ENCODE data around the gene EZH2. TPM values are rescaled to one million over a fixed set of nuclear protein-coding genes. Genes with fewer than 3 reads are reported as not detected.

Gene EZH2
- total and polyA plus RNA-seq, 2 donors (not counting 3 experiments of a cell fraction or from before 2014, with no cell fraction given), result 16.9 to 33.4 TPM

DNA sequence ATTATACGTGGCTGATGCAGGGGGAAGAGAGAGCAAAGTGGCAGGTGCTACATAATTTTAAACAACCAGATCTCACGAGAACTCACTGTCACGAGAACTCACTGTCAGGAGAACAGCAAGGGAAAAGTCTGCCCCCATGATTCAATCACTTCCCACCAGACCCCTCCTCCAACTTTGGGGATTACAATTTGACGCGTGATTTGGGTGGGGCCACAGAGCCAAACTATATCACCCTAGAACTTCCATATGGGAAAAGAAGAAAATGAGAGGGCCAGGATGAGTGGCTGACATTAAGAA lies 15.8 kb downstream of the EZH2 start:
- H3K9me1 ChIP-seq (replicated peaks; ENCODE audit: control insufficient read depth, extremely low read depth, insufficient read depth, low read length), result no peaks in the 10 kb centered on the region
- DNase-seq (ENCODE audit: low read depth, low spot score) (no peak), FAIRE-seq (no peak)
- ChIA-PET POLR2A (interaction anchor here (0.6 kb wide), 1 partner anchor 23 kb away, joined by 3 read pairs; no protein-coding TSS in a partner anchor), CTCF (interaction anchor here (1.5 kb wide), 1 partner anchor 13 kb away, joined by 4 read pairs; no protein-coding TSS in a partner anchor)
- no peaks in the 10 kb centered on the region for H3K4me1 ChIP-seq (ENCODE audit: control insufficient read depth, extremely low read depth, insufficient read depth, low read length)
- H4K20me1 ChIP-seq (replicated peaks; ENCODE audit: control insufficient read depth, extremely low read depth, insufficient read depth, low read length), result no peaks in the 10 kb centered on the region
- H3K27me3 ChIP-seq (ENCODE audit: control insufficient read depth in 2 of 2, insufficient read depth in 2 of 2, low read length in 2 of 2), result no peaks in the 10 kb centered on the region
- no peaks in the 10 kb centered on the region for H3K36me3 ChIP-seq (ENCODE audit: control insufficient read depth in 2 of 2, extremely low read depth in 1 of 2, insufficient read depth in 2 of 2, low read length in 2 of 2)
- intact Hi-C loops (cut with micrococcal nuclease), result no loop called here
- no peak overlapping the region for H3K4me3 ChIP-seq (replicated peaks in 1 of 3; ENCODE audit: insufficient read depth in 1 of 3, low read depth in 1 of 3, low read length in 3 of 3)
- TF ChIP-seq, protein P1, sequence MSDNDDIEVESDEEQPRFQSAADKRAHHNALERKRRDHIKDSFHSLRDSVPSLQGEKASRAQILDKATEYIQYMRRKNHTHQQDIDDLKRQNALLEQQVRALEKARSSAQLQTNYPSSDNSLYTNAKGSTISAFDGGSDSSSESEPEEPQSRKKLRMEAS (IDR thresholded peaks at IDR 0.05; ENCODE audit: insufficient read depth, insufficient read length), result no peak
- TF ChIP-seq POLR2A (IDR thresholded peaks at IDR 0.05; ENCODE audit: low read depth, low read length), result no peak
- TF ChIP-seq, protein P2, sequence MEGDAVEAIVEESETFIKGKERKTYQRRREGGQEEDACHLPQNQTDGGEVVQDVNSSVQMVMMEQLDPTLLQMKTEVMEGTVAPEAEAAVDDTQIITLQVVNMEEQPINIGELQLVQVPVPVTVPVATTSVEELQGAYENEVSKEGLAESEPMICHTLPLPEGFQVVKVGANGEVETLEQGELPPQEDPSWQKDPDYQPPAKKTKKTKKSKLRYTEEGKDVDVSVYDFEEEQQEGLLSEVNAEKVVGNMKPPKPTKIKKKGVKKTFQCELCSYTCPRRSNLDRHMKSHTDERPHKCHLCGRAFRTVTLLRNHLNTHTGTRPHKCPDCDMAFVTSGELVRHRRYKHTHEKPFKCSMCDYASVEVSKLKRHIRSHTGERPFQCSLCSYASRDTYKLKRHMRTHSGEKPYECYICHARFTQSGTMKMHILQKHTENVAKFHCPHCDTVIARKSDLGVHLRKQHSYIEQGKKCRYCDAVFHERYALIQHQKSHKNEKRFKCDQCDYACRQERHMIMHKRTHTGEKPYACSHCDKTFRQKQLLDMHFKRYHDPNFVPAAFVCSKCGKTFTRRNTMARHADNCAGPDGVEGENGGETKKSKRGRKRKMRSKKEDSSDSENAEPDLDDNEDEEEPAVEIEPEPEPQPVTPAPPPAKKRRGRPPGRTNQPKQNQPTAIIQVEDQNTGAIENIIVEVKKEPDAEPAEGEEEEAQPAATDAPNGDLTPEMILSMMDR (IDR thresholded peaks at IDR 0.05; ENCODE audit: extremely low read depth in 1 of 2, insufficient read depth in 1 of 2, low read depth in 1 of 2, low read length in 2 of 2), result no peak
- H3K9me3 ChIP-seq (replicated peaks; ENCODE audit: control insufficient read depth, insufficient read depth, low read length), result no peaks in the 10 kb centered on the region
- dilution Hi-C loops (cut with MboI; ENCODE audit: extremely low pct_ligation_motif_present, low sequenced_read_pairs), result no loop called here
- no peak overlapping the region for H3K4me2 ChIP-seq (ENCODE audit: insufficient read depth, low read length)
- peaks cover 94% of the 10 kb centered on the region for H3K79me2 ChIP-seq (ENCODE audit: control insufficient read depth, insufficient read depth, low read length)
- no peak overlapping the region for H2AFZ ChIP-seq (ENCODE audit: low read depth, low read length)
- no TSS peak for BruUV-seq (replicated peaks)
- no peak overlapping the region for H3K9ac ChIP-seq (replicated peaks; ENCODE audit: extremely low read depth, insufficient read depth, low read length)
- no peak overlapping the region for H3K27ac ChIP-seq (ENCODE audit: insufficient read depth, low read depth, low read length)

DNA sequence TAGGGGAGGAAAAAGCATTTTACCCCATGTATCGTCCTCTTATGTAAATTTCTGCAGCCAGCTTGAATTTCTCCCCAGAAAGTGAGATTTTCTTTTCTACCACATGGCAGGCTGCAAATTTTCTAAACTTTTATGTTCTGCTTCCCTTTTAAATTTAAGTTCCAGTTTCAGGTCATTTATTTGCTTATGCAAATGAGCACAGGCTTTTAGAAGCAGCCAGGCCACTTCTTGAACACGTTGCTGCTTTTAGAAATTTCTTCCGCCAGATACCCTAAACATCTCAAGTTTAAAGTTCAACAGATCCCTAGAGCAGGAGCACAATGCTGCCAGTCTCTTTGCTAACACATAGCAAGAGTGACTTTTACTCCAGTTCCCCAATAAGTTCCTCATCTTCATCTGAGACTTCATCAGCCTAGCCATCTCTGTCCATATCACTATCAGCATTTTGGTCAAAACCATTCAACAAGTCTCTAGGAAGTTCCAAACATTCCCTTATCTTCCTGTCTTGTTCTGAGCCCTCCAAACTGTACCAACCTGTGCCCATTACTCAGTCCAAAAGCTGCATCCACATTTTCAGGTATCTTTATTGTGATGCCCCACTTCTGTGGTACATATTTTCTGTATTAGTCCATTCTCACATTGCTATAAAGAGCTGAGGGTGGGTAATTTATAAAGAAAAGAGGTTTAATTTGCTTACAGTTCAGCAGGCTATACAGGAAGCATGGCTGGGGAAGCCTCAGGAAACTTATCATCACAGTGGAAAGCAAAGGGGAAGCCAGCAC lies 16.3 kb downstream of the EZH2 start:
- dilution Hi-C loops (cut with MboI; ENCODE audit: extremely low pct_ligation_motif_present, low sequenced_read_pairs) (no loop called here), intact Hi-C loops (cut with micrococcal nuclease) (no loop called here)
- no peak overlapping the region for H2AFZ ChIP-seq (ENCODE audit: low read depth, low read length)
- no peaks in the 10 kb centered on the region for H4K20me1 ChIP-seq (replicated peaks; ENCODE audit: control insufficient read depth, extremely low read depth, insufficient read depth, low read length)
- POLR2A ChIA-PET, result interaction anchor here (0.6 kb wide), 1 partner anchor 22 kb away, joined by 3 read pairs; no protein-coding TSS in a partner anchor
- no peaks in the 10 kb centered on the region for H3K27me3 ChIP-seq (ENCODE audit: control insufficient read depth in 2 of 2, insufficient read depth in 2 of 2, low read length in 2 of 2)
- no peak overlapping the region for H3K4me2 ChIP-seq (ENCODE audit: insufficient read depth, low read length)
- H3K9me3 ChIP-seq (replicated peaks; ENCODE audit: control insufficient read depth, insufficient read depth, low read length), result no peaks in the 10 kb centered on the region
- DNase-seq (ENCODE audit: low read depth, low spot score), result no peak
- CTCF ChIA-PET, result interaction anchor here (1.5 kb wide), 1 partner anchor 13 kb away, joined by 4 read pairs; no protein-coding TSS in a partner anchor
- no peak overlapping the region for H3K9ac ChIP-seq (replicated peaks; ENCODE audit: extremely low read depth, insufficient read depth, low read length)
- H3K27ac ChIP-seq (ENCODE audit: insufficient read depth, low read depth, low read length), result no peak overlapping the region
- H3K4me3 ChIP-seq (replicated peaks in 1 of 3; ENCODE audit: insufficient read depth in 1 of 3, low read depth in 1 of 3, low read length in 3 of 3), result no peak overlapping the region
- H3K36me3 ChIP-seq (ENCODE audit: control insufficient read depth in 2 of 2, extremely low read depth in 1 of 2, insufficient read depth in 2 of 2, low read length in 2 of 2), result no peaks in the 10 kb centered on the region
- no TSS peak for BruUV-seq (replicated peaks)
- H3K4me1 ChIP-seq (ENCODE audit: control insufficient read depth, extremely low read depth, insufficient read depth, low read length), result no peaks in the 10 kb centered on the region
- no peaks in the 10 kb centered on the region for H3K9me1 ChIP-seq (replicated peaks; ENCODE audit: control insufficient read depth, extremely low read depth, insufficient read depth, low read length)
- no peak for FAIRE-seq
- H3K79me2 ChIP-seq (ENCODE audit: control insufficient read depth, insufficient read depth, low read length), result peaks cover 91% of the 10 kb centered on the region
- no peak for TF ChIP-seq EZH2 (IDR thresholded peaks at IDR 0.05; ENCODE audit: borderline replicate concordance, low read depth, low read length, severe bottlenecking)
- TF ChIP-seq POLR2AphosphoS5 (IDR thresholded peaks at IDR 0.05; ENCODE audit: insufficient read depth, low read depth, low read length), result no peak
- no peak for TF ChIP-seq MYC (IDR thresholded peaks at IDR 0.05; ENCODE audit: low read depth, low read length)
- TF ChIP-seq FOS (IDR thresholded peaks at IDR 0.05; ENCODE audit: borderline replicate concordance, insufficient read depth, low read length), result no peak
- TF ChIP-seq, protein P2 (IDR thresholded peaks at IDR 0.05; ENCODE audit: extremely low read depth in 1 of 2, insufficient read depth in 1 of 2, low read depth in 1 of 2, low read length in 2 of 2), result no peak
- TF ChIP-seq JUN (IDR thresholded peaks at IDR 0.05; ENCODE audit: borderline replicate concordance, insufficient read depth, insufficient read length, low read depth), result no peak
- TF ChIP-seq, protein P1 (IDR thresholded peaks at IDR 0.05; ENCODE audit: insufficient read depth, insufficient read length), result no peak
- no peak for TF ChIP-seq GATA2 (IDR thresholded peaks at IDR 0.05; ENCODE audit: insufficient read depth, insufficient read length, low read depth, low read length)
- no peak for TF ChIP-seq POLR2A (IDR thresholded peaks at IDR 0.05; ENCODE audit: low read depth, low read length)
